Fibroblast of pulmonary artery (primary cell): ENCODE measurements around the gene AQP9.
A peak's percentile ranks its signal among the peaks of the same experiment; 100 is the strongest.

Experiments
- DNase-seq: peaks from one replicate; pipeline ENCODE4 v3.0.0-alpha.2; 2010; ENCODE audit warnings: low read depth
- H3K4me3 ChIP-seq: replicated peaks from 2 replicates; pipeline ENCODE4 v1.5.1; 2011; ENCODE audit warnings: low read depth, mild to moderate bottlenecking, control low read depth, low read length, moderate library complexity
- TF ChIP-seq, protein P1 (sequence below): IDR thresholded peaks from 2 replicates; pipeline ENCODE4 v1.5.1; 2011; ENCODE audit warnings: mild to moderate bottlenecking, control low read depth, low read length, inconsistent platforms; ENCODE audit errors: missing control alignments

The AQP9 gene

GRCh38 chr15:58223432-58223831 lies 85.3 kb downstream of the AQP9 start:
- H3K4me3 ChIP-seq: no peak overlapping the region
- no peak for DNase-seq
- TF ChIP-seq, protein P1, sequence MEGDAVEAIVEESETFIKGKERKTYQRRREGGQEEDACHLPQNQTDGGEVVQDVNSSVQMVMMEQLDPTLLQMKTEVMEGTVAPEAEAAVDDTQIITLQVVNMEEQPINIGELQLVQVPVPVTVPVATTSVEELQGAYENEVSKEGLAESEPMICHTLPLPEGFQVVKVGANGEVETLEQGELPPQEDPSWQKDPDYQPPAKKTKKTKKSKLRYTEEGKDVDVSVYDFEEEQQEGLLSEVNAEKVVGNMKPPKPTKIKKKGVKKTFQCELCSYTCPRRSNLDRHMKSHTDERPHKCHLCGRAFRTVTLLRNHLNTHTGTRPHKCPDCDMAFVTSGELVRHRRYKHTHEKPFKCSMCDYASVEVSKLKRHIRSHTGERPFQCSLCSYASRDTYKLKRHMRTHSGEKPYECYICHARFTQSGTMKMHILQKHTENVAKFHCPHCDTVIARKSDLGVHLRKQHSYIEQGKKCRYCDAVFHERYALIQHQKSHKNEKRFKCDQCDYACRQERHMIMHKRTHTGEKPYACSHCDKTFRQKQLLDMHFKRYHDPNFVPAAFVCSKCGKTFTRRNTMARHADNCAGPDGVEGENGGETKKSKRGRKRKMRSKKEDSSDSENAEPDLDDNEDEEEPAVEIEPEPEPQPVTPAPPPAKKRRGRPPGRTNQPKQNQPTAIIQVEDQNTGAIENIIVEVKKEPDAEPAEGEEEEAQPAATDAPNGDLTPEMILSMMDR: no peak

DNA sequence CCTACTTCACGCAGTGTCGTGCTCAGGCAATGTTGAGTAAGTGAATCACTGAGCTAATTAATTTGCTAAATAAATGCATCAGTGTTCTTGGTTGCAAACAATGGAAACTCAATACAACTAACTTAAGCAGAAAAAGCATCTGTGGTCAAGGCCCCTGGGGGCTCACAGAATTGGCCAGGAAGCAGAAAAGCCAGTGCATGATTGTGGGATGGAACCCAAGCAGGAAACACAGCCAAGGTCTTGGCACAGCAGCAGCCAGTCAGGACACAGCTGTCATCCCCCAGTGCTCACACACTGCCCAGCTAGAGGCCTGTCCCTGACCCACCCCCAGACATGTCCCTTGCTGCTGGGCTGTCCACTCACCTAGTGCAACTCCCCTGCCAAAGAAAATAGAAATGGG lies 85.9 kb downstream of the AQP9 start:
- TF ChIP-seq, protein P1: no peak
- no peak overlapping the region for H3K4me3 ChIP-seq
- DNase-seq: peak; percentile 47

DNA sequence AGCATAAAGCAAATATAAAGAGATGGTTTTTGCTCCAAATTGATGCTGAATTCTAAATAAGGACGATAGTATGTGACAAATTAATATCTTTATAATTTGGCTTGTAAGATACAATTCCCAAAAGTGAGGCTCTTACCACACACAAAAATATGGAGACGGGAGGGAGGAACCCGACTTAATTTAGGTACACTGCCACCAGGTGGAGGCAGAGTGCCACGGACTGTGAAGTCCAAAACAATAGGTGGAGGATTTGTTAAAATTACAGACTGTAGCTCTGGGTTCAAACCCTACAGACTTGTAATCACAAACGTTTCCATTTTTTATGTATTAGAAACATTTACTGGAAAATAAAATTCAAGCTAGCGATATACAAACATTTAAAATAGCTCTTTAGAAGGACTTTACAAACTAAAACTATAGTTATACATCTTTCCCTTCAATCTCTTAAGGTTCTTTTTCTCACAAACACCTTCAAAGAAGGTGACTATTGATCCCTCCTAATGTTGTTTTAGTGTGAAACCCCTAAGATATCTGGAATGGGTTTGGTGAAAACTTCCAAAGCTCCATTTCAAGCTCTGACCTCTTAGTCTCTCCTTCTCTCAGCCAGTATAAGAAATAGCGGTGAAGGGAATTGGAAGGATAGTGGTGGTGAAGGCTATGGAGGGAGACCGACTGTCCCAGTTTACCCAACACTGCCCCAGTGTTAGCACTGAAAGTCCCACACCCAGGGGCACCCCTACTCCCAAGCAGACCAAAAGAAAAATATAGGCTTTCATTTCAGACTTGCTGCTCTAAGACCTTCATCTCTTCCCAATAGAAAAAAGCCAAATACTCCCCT lies 89.7 kb downstream of the AQP9 start:
- peak; percentile 91 for DNase-seq
- TF ChIP-seq, protein P1: peak; percentile 88
- no peak overlapping the region for H3K4me3 ChIP-seq

GRCh38 chr15:58228718-58229117 lies 90.5 kb downstream of the AQP9 start:
- TF ChIP-seq, protein P1: no peak
- DNase-seq: peak; percentile 76
- H3K4me3 ChIP-seq: no peak overlapping the region

DNA sequence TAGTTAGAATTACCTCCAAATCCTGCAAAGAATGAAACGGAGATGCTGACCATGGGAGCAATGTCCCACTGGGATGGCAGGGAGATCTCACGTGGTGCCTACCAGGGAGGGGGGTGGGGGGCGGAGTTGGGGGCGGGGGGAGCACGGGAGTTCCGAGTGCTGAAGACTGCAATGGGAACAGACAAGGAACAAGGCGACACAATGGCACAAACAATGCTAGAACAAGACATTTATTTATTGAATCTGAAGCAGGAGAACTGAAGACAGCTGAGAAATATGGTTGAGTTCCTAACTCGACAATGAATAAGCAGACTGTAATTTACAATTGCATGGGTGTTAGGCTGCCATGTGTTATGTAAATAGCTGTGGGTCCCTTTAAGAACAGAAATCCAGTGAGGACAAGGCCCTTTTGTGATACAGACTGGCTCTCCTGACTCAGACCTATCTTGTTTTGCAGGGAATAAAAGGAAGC lies 91.2 kb downstream of the AQP9 start:
- no peak overlapping the region for H3K4me3 ChIP-seq
- TF ChIP-seq, protein P1: no peak
- DNase-seq: no peak

DNA sequence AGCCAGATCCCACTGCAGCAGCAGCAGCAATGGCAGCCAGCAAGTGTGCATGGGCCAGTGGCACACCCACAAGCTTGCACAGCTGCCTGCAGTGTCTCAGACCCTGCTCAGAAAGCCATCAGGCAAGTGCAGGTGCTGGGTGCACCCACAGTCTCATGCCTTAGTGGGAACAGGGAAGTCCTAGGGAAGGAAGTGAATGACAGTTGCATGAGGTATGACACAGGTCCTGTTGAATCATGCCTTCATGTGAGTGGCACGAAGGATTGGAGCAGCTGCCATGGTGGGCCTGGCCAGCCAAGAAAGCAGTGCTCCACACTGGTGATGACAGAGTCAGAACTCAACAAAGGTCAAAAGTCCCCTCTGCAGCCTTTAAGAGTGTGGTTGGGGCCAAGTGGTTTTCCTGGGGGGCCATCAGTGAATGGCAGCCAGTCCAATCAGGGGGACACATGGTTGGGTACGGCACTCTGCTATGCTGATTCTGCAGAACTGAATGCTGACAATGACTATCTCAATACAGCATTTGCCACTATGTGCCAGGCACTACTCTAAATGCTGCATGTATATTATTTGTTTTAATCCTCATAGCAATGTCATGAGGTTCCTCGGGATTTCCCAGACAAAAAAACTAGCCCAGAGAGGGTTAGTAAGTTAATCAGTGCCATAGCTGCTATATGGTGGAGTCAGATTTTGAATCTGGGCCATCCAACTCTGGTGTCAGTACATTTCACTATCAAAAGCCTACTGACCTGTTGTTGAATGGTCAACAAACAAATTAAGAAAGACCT lies 94.3 kb downstream of the AQP9 start:
- TF ChIP-seq, protein P1: no peak
- H3K4me3 ChIP-seq: no peak overlapping the region

More for the DNA sequence above, 94.3 kb downstream of the AQP9 start:
- DNase-seq: no peak
